Activated CD4-positive, alpha-beta T cell treated with anti-CD3 and anti-CD28 coated beads, Interleukin-2, amount 10 ng/mL, durations not matched to agents 24 days and 14 days (primary cell): ENCODE measurements around the gene NUDT2. TPM values are rescaled to one million over a fixed set of nuclear protein-coding genes. Genes with fewer than 3 reads are reported as not detected.
"Not testable (repeated sequence)": the region's sequence is repeated elsewhere in the genome, so short reads cannot be mapped to it uniquely, and the experiment has no call there.

Experiments used
- DNase-seq: peaks from one replicate; pipeline ENCODE4 v3.0.0; 2022
- H3K27ac Mint-ChIP-seq: one replicate; pipeline ENCODE4 v1.8.0; 2022; ENCODE audit warnings: mild to moderate bottlenecking, mixed read lengths
- H3K27me3 Mint-ChIP-seq: one replicate; pipeline ENCODE4 v1.8.0; 2022; ENCODE audit warnings: mixed read lengths
- H3K36me3 Mint-ChIP-seq: one replicate; pipeline ENCODE4 v1.8.0; 2022; ENCODE audit warnings: low read depth, mild to moderate bottlenecking, mixed read lengths
- H3K4me1 Mint-ChIP-seq: one replicate; pipeline ENCODE4 v1.8.0; 2021; ENCODE audit warnings: mixed read lengths
- H3K4me3 Mint-ChIP-seq: one replicate; pipeline ENCODE4 v1.8.0; 2022; ENCODE audit warnings: mild to moderate bottlenecking, moderate library complexity, mixed read lengths
- H3K9me3 Mint-ChIP-seq: one replicate; pipeline ENCODE4 v1.8.0; 2021; ENCODE audit warnings: mixed read lengths
- intact Hi-C: fragments of 100-400 bp; cut with micrococcal nuclease; formaldehyde crosslinking; loops from one replicate; pipeline ENCODE4 v1.15.1; 2023
- total RNA-seq: library from RNA; stranded (reverse); gene quantifications from 2 replicates; pipeline ENCODE4 v1.2.3, GENCODE V29; 2022

NUDT2 gene
- 30.4 and 31.9 TPM in 2 replicates for total RNA-seq

GRCh38 chr9:34328987-34329832 lies at the start of gene NUDT2, which contains the start of gene KIF24:
NUDT2 (plus strand) TSS chr9:34329569; CDS start chr9:34339040, 9,471 bp downstream.
KIF24 (minus strand) TSS chr9:34329268; CDS start chr9:34311346, 17,922 bp downstream.
- peak; percentile 99 for DNase-seq
- no peaks in the 10 kb centered on the region for H3K9me3 Mint-ChIP-seq
- H3K27ac Mint-ChIP-seq = peak within 1 kb of the TSS; percentile 97
- peaks cover 32% of the 10 kb centered on the region for H3K4me1 Mint-ChIP-seq
- H3K36me3 Mint-ChIP-seq = no peaks in the 10 kb centered on the region
- intact Hi-C loops = loop anchor here (1.0 to 2.0 kb wide), 6 partner anchors 48 to 512 kb away; partner anchors contain the start of genes DCAF12, MYORG, UBAP1 and UBAP2
- H3K4me3 Mint-ChIP-seq = peak within 1 kb of the TSS; percentile 89
- no peaks in the 10 kb centered on the region for H3K27me3 Mint-ChIP-seq

- DNase-seq = no peak
- Mint-ChIP-seq H3K9me3 (no peaks in the 10 kb centered on the region), H3K27ac (no peak overlapping the region), H3K4me1 (peaks cover 4% of the 10 kb centered on the region), H3K4me3 (no peak overlapping the region), H3K27me3 (no peaks in the 10 kb centered on the region), H3K36me3 (peaks cover 12% of the 10 kb centered on the region)
- intact Hi-C loops = no loop called here
These were observed 47.3 kb upstream of the NUDT2 start for GRCh38 chr9:34282096-34282495.

GRCh38 chr9:34289159-34289558 lies 40.2 kb upstream of the NUDT2 start:
- H3K4me1 Mint-ChIP-seq = no peaks in the 10 kb centered on the region
- H3K27me3 Mint-ChIP-seq = no peaks in the 10 kb centered on the region
- H3K36me3 Mint-ChIP-seq = peaks cover 8% of the 10 kb centered on the region
- H3K27ac Mint-ChIP-seq = no peak overlapping the region
- intact Hi-C loops = no loop called here
- DNase-seq = no peak
- H3K4me3 Mint-ChIP-seq = no peak overlapping the region
- H3K9me3 Mint-ChIP-seq = no peaks in the 10 kb centered on the region

- intact Hi-C loops = no loop called here
- Mint-ChIP-seq H3K36me3 (peaks cover 6% of the 10 kb centered on the region), H3K9me3 (no peaks in the 10 kb centered on the region), H3K27me3 (no peaks in the 10 kb centered on the region), H3K4me1 (no peaks in the 10 kb centered on the region), H3K27ac (no peak overlapping the region), H3K4me3 (no peak overlapping the region)
- DNase-seq = no peak
These were observed 38.3 kb upstream of the NUDT2 start for GRCh38 chr9:34291023-34291422.

GRCh38 chr9:34291423-34291822 lies 37.9 kb upstream of the NUDT2 start:
- H3K9me3 Mint-ChIP-seq = no peaks in the 10 kb centered on the region
- H3K27ac Mint-ChIP-seq = no peak overlapping the region
- H3K4me3 Mint-ChIP-seq = no peak overlapping the region
- intact Hi-C loops = no loop called here
- no peak for DNase-seq
- no peaks in the 10 kb centered on the region for H3K27me3 Mint-ChIP-seq
- H3K36me3 Mint-ChIP-seq = peaks cover 3% of the 10 kb centered on the region
- H3K4me1 Mint-ChIP-seq = no peaks in the 10 kb centered on the region

- intact Hi-C loops = no loop called here
- Mint-ChIP-seq H3K4me3 (no peak overlapping the region), H3K27ac (no peak overlapping the region), H3K9me3 (no peaks in the 10 kb centered on the region), H3K36me3 (no peaks in the 10 kb centered on the region), H3K27me3 (no peaks in the 10 kb centered on the region), H3K4me1 (no peaks in the 10 kb centered on the region)
- DNase-seq = no peak
These were observed 36.8 kb upstream of the NUDT2 start for GRCh38 chr9:34292552-34292951.

GRCh38 chr9:34301064-34301463 lies 28.3 kb upstream of the NUDT2 start:
- H3K9me3 Mint-ChIP-seq, H3K27ac Mint-ChIP-seq, intact Hi-C loops, DNase-seq, H3K4me3 Mint-ChIP-seq, H3K4me1 Mint-ChIP-seq, H3K36me3 Mint-ChIP-seq, H3K27me3 Mint-ChIP-seq: not testable (repeated sequence)

- DNase-seq, H3K27ac Mint-ChIP-seq, H3K9me3 Mint-ChIP-seq, H3K4me1 Mint-ChIP-seq, H3K27me3 Mint-ChIP-seq, intact Hi-C loops, H3K36me3 Mint-ChIP-seq, H3K4me3 Mint-ChIP-seq: not testable (repeated sequence)
These were observed 21.1 kb upstream of the NUDT2 start for GRCh38 chr9:34308316-34308715.

GRCh38 chr9:34310215-34310614 lies 19.2 kb upstream of the NUDT2 start:
- Mint-ChIP-seq H3K36me3 (peaks cover 2% of the 10 kb centered on the region), H3K27ac (no peak overlapping the region), H3K4me1 (no peaks in the 10 kb centered on the region), H3K9me3 (no peaks in the 10 kb centered on the region), H3K27me3 (no peaks in the 10 kb centered on the region), H3K4me3 (no peak overlapping the region)
- intact Hi-C loops = no loop called here
- DNase-seq = no peak

GRCh38 chr9:34311499-34312185 lies 17.7 kb upstream of the NUDT2 start:
- no peaks in the 10 kb centered on the region for H3K9me3 Mint-ChIP-seq
- no peak overlapping the region for H3K4me3 Mint-ChIP-seq
- DNase-seq = no peak
- H3K27ac Mint-ChIP-seq = no peak overlapping the region
- intact Hi-C loops = no loop called here
- H3K27me3 Mint-ChIP-seq = no peaks in the 10 kb centered on the region
- peaks cover 1% of the 10 kb centered on the region for H3K36me3 Mint-ChIP-seq
- H3K4me1 Mint-ChIP-seq = no peaks in the 10 kb centered on the region

- intact Hi-C loops = no loop called here
- no peak for DNase-seq
- H3K27me3 Mint-ChIP-seq = no peaks in the 10 kb centered on the region
- H3K36me3 Mint-ChIP-seq = peaks cover 1% of the 10 kb centered on the region
- no peak overlapping the region for H3K27ac Mint-ChIP-seq
- H3K4me3 Mint-ChIP-seq = no peak overlapping the region
- H3K9me3 Mint-ChIP-seq = no peaks in the 10 kb centered on the region
- peaks cover 2% of the 10 kb centered on the region for H3K4me1 Mint-ChIP-seq
These were observed 11.9 kb upstream of the NUDT2 start for GRCh38 chr9:34317436-34317835.

GRCh38 chr9:34318163-34318790 lies 11.1 kb upstream of the NUDT2 start:
- H3K27me3 Mint-ChIP-seq = no peaks in the 10 kb centered on the region

GRCh38 chr9:34321451-34321850 lies 7.9 kb upstream of the NUDT2 start:
- Mint-ChIP-seq H3K4me3 (no peak overlapping the region), H3K27ac (no peak overlapping the region), H3K27me3 (no peaks in the 10 kb centered on the region), H3K4me1 (peaks cover 5% of the 10 kb centered on the region), H3K36me3 (peaks cover 1% of the 10 kb centered on the region), H3K9me3 (no peaks in the 10 kb centered on the region)
- intact Hi-C loops = no loop called here
- no peak for DNase-seq

More at GRCh38 chr9:34318163-34318790, 11.1 kb upstream of the NUDT2 start:
- Mint-ChIP-seq H3K4me1 (peaks cover 2% of the 10 kb centered on the region), H3K27ac (no peak overlapping the region), H3K36me3 (peaks cover 1% of the 10 kb centered on the region), H3K4me3 (no peak overlapping the region), H3K9me3 (no peaks in the 10 kb centered on the region)
- intact Hi-C loops = no loop called here
- DNase-seq = no peak
